HUES6 (cell line): ENCODE results near the gene PARD6B.

ENCODE experiments used
- H3K27ac ChIP-seq: 2 replicates; pipeline ENCODE4 v1.7.0; 2013; ENCODE audit warnings: low read depth, mild to moderate bottlenecking, low read length, inconsistent platforms
- H3K27me3 ChIP-seq: 2 replicates; pipeline ENCODE4 v1.6.1; 2013; ENCODE audit warnings: low read length; ENCODE audit not compliant: control insufficient read depth, insufficient read depth
- H3K36me3 ChIP-seq: 2 replicates; pipeline ENCODE4 v1.6.1; 2013; ENCODE audit warnings: low read length; ENCODE audit not compliant: control insufficient read depth, insufficient read depth
- H3K4me1 ChIP-seq: 2 replicates; pipeline ENCODE4 v1.6.1; 2013; ENCODE audit warnings: low read length; ENCODE audit not compliant: control insufficient read depth, insufficient read depth
- H3K4me3 ChIP-seq: 2 replicates; pipeline ENCODE4 v1.5.1; 2013; ENCODE audit warnings: low read depth, low read length
- H3K9ac ChIP-seq: one replicate; pipeline ENCODE4 v1.6.1; 2013; ENCODE audit warnings: mild to moderate bottlenecking, low read length
- H3K9me3 ChIP-seq: 2 replicates; pipeline ENCODE4 v1.6.1; 2013; ENCODE audit warnings: low read depth, low read length; ENCODE audit not compliant: control insufficient read depth, insufficient read depth

PARD6B gene

DNA sequence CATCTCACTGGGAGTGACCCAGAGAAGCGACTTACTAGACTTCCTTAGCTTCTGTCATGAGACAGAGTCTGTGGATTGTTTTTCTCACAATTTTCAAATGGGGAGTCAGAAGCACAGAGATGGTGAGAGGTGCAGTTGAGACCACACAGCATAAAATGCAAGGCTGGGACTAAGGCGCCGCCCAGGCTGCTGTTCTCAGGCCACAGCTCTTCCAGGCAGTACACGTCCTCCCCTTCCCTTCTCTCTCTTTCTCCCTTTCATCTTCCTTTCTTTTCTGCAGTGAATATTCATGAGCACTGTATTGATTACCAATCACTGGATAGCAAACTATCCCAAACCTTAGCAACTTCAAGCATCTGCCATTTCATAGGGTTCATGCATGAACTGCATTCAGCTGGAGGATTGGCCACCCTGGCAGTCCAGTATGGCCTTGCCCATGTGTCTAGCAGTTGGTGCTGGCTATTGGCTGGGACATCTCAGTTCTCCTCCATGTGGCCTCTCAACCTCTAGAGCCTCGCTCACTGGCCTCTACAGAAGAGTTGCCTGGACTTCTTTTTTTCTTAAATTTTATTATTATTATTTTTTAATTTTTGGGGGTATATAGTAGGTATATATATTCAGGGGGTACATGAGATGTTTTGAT lies 74.9 kb downstream of the PARD6B start:
- no peaks in the 10 kb centered on the region for H3K36me3 ChIP-seq
- H3K9me3 ChIP-seq: no peaks in the 10 kb centered on the region
- H3K9ac ChIP-seq: no peak overlapping the region
- no peak overlapping the region for H3K27ac ChIP-seq
- H3K4me1 ChIP-seq: peaks cover 18% of the 10 kb centered on the region
- H3K27me3 ChIP-seq: no peaks in the 10 kb centered on the region
- no peak overlapping the region for H3K4me3 ChIP-seq
